Adrenal gland (tissue), 5 donors: ENCODE data around the gene ATG101.

Experiments
- CTCF ChIP-seq, 6 experiments: fragments of 450-650 bp in 4 of 6; fragments of 200-600 bp in 2 of 6; sonication (generic) in 1 of 6; IDR thresholded peaks; 1 replicate in 5 of 6; 2 replicates in 1 of 6; pipeline versions ENCODE4 v1.5.1 to v1.8.0; 2016 to 2021; ENCODE audit warnings: antibody characterized with exemption in 6 of 6, mild to moderate bottlenecking in 2 of 6, moderate library complexity in 1 of 6
- POLR2A ChIP-seq, 2 donors: fragments of 450-650 bp; IDR thresholded peaks; one replicate each; pipeline ENCODE4 v1.6.1; 2017; ENCODE audit warnings: antibody characterized with exemption in 2 of 2, mild to moderate bottlenecking in 2 of 2, moderate library complexity in 1 of 2
- donor health status: DM: no; HTN: no; CAD: no.

GRCh38 chr12:52073531-52074381 lies 4.0 kb downstream of the ATG101 start:
- no peak for TF ChIP-seq POLR2A (IDR thresholded peaks at IDR 0.05)
- TF ChIP-seq CTCF (IDR thresholded peaks at IDR 0.05), result no peak
